Measurements from ENCODE around the gene EDIL3. TPM values are rescaled to one million over a fixed set of nuclear protein-coding genes. Genes with fewer than 3 reads are reported as not detected.

Gene EDIL3
- total RNA-seq, result 0.40 and 0.44 TPM in 2 replicates

GRCh38 chr5:84384604-84385575 lies at the start of gene EDIL3:
TSS of gene EDIL3 (minus strand) at chr5:84384880. CDS start at chr5:84384374, 506 bp downstream.
- DNase-seq (ENCODE audit: low read depth in 2 of 2), result peak; percentile 27 to 77

DNA sequence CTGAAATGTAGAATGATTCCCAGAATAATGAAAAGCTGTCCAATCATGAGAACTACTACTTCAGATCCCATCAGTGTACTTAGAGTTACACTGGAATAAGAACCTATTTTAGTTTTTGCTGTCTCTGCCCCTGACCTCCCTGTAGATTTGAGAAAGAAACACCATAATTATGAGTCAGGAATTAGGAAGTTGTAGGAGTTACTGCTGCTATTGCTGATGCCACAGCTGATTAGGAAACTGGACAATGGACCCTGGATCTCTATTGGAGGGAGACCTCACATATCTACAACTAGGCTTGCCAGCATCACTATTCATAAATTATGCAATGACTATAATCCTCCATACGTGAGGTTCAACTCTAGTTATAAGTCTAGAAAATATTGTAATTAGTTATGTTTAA lies 48.8 kb upstream of the EDIL3 start:
- DNase-seq (ENCODE audit: low read depth in 2 of 2), result peak in 1 of 2 donors; percentile 59

- peak in 1 of 2 donors; percentile 15 for DNase-seq (ENCODE audit: low read depth in 2 of 2)
Observed at GRCh38 chr5:84430863-84431663, 46.4 kb upstream of the EDIL3 start.

DNA sequence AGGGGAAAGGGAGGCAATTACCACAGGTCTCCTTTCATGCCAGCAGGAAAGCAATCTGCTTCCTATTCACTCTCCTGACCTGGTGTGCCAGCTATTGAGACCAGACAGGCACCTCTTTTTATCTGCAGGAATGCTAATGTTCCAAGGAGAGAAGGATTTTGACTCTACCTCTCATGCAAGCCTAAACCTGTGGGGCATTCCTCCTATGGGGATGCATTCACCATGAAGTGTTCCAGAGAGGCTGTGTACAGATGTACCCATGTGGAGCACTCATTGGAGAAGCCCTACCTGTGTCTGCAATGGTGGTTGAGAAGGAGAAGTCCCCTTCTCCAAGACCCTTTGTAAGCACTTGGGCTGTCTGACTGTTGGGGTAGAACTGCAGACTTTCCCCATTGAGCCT lies 45.4 kb upstream of the EDIL3 start:
- no peak for DNase-seq (ENCODE audit: low read depth in 2 of 2)

DNA sequence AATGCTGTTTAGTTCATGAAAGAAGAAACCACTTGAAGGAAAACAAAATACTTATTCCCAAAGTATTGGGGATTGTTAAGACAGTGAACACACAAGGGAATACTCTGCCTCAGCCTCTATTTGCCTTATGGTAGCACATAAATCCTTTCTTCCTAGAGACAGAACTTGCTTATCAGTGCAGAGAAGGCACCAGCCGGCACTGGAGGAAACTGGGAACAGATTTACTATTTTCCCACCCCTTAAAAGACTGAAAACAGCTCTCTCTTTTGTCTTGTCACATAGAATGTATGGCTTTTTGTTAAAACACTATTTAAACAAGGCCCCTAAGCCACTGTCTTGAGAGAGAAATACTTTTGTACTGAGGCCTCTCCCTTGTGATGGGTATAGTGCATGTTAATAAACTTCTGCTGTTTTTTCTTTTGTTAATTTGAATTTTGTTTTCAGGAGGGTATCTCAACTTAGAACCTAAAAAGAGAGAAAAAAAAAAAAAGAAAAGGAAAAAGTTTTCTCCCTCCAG lies 40.7 kb upstream of the EDIL3 start:
- no peak for DNase-seq (ENCODE audit: low read depth in 2 of 2)

- DNase-seq (ENCODE audit: low read depth in 2 of 2), result no peak
Observed at GRCh38 chr5:84419742-84420141, 35.1 kb upstream of the EDIL3 start.

DNA sequence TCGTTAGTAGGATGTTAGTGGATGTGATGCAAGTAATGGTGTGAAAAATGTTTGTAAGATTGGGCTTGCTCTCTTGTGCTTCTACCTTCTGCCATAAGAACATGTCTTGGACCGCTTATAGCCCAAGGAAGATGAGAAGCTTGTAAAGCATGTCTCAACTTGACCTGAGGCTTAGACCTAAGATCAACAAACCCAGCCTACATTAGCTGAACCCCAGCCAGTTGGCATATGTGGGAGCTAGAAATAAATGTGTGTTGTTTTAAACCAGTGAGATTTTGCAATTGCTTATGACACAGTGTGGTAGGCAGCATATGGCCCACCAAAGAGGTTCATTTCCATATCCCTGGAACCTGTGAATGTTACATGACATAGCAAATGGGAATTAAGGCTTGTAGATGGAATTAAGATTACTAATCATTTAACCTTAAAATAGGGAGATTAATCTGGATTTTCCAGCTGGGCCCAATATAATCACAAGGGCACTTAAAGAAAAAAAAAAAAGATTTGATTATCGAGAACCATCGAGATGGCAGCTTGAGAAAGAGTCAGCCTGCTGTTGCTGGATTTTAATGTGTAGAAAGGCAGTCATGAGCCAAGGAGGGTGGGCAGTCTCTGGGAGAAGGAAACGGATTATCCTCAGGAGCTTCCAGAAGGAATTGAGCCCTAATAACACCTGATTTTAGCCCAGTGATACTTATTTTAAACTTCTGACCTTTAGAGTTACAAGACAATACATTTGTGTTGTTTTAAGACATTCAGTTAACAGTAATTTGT lies 27.3 kb upstream of the EDIL3 start:
- no peak for DNase-seq (ENCODE audit: low read depth in 2 of 2)

GRCh38 chr5:84406111-84406510 lies 21.4 kb upstream of the EDIL3 start:
- no peak for DNase-seq (ENCODE audit: low read depth in 2 of 2)

DNA sequence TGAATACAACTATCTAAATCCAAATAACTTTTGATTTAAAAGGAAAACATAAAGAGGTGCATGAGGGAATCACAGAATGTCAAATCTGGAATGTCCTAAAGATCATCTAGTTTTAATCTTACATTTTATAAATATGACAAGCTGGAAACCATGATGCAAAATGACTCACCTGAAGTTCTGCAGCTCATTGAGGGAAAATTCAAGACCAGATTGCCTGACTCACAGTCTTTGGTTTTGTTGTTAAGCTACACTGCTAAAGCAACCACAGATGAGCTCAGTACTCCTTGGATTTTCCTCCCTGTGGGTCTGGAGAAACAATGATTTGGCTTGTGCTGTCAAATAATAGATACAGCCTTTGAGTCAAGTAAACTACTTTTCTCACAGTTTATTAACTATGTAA lies 19.1 kb upstream of the EDIL3 start:
- DNase-seq (ENCODE audit: low read depth in 2 of 2), result peak in 1 of 2 donors; percentile 90

GRCh38 chr5:84397385-84397784 lies 12.7 kb upstream of the EDIL3 start:
- DNase-seq (ENCODE audit: low read depth in 2 of 2), result no peak

DNA sequence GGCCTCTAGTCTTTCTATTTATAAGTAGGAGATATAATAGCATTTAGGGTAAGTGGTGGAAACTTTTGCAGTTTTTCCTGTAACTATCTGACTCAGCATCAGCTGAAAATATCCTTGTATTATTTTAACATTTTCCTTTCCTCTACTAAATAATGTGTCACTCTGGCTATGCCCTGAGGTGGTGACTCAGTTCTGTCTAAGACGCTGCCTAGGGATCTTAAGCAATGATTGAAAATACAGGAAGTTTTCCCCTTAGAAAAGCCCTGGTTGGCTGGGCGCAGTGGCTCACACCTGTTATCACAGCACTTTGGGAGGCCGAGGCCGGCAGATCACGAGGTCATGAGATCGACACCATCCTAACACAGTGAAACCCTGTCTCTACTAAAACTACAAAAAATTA lies 9.3 kb upstream of the EDIL3 start:
- peak in 1 of 2 donors; percentile 91 for DNase-seq (ENCODE audit: low read depth in 2 of 2)

GRCh38 chr5:84392836-84393235 lies 8.2 kb upstream of the EDIL3 start:
- no peak for DNase-seq (ENCODE audit: low read depth in 2 of 2)

- no peak for DNase-seq (ENCODE audit: low read depth in 2 of 2)
Observed at GRCh38 chr5:84385705-84386104, 1.0 kb upstream of the EDIL3 start.

GRCh38 chr5:84383816-84384603 lies 670 bp downstream of the EDIL3 start:
- peak in 1 of 2 donors; percentile 57 for DNase-seq (ENCODE audit: low read depth in 2 of 2)

DNA sequence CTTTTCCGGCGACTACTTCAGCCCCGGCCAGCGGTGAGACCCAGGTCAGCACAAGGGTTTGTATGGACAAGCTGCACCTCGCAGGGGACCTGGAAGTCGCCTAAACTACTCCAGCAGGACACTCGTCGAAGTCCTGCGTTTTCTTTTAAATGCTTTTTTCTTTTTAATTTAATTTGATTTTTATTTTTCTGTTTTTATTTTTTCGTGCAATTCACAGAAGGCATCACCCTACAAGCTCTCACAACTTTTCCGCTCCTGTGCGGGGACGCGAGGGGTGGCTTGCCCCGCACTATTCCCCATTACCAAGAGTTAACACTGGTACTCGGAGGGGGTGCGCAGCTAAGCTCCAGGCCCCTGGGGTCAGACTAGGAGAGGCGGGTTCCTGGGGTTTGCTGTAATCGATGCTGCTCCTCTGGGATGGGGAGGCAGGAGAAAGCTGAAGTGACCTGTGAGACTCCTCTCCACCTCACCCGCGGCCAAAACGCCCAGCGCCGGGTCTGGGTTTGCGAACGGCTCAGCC lies 1.3 kb downstream of the EDIL3 start:
- DNase-seq (ENCODE audit: low read depth in 2 of 2), result no peak

DNA sequence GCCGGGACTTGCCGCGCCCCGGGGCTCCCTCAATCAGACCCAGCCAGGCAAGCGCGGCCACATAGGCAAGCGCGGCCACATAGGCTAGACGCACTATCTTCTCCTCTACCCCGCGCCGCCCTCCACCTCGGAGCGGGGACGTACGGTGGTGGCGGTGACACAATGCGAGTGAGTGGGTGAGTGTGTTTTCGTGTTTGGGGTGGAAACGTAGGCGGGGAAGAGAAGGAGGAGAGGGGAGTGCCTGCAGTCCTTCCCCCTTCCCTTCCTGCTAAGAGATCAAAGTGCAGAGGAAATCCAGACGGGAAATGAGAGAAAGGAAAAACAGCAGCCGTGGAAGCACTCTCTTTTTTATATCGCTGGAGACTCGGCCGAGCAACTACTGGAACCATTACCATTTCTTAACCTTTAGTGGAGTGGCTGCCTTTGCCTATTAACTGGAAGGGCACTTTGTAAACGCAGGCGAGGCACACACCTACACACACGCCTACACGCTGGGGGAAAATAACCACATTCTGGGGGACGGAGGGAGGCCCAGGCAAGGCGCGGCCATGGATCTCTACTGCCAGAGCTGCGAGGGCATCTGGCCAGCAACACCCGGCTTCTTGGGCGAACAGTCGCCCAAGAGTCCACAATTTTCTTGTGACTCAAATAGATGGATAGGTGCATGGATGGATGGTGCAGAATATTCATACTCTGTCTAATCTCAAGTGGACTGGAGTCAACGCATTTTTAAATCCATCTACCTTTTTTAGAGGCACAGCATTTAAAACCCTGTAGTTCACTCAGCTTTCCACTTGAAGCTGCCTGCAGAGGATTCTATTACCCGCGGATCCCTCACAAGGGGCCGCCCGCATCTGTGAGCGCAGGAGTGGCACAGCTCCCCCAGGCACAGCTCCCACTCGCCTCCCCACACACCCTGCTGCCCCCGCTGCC lies 2.1 kb downstream of the EDIL3 start:
- DNase-seq (ENCODE audit: low read depth in 2 of 2), result peak in 1 of 2 donors; percentile 64

DNA sequence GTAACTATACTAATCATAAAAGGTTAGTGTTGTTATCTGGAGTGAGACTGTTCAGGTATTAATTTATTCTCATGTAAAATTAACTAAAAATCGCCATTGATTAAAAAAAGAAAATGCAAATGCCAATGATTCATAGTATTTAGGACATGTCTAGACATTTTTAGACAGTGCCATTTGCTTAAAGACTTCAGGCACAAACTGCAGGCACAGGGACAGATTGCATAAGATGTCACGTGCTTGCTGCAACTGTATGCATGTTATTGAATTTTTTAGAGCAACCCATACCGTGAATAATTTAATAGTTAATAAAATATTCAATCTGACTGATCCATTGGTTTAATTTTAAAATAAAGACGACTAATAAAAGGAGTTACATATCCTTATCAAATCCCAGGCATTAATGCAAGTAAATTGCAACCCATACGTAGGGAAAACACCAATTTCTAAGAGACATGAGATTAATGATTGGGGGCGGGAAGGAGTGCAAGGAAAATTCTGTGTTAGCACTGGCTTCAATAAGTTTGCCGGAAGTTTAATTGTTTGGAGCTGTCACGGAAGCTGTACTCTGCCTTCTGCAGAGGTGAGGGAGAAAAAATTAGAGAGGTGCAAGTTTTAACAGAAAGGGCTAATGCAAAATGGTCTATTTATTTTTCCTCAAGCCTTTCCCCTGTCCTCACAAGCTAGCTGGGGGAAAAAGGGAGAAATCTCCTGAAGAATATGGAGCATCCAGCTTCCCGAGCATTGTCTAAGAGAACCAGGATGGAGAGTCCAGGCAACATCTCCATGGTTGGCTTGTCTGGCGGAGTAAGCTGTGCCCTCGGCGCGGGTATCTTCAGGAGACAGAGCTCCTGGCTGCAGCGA lies 2.9 kb downstream of the EDIL3 start:
- DNase-seq (ENCODE audit: low read depth in 2 of 2), result peak in 1 of 2 donors; percentile 29

- DNase-seq (ENCODE audit: low read depth in 2 of 2), result peak in 1 of 2 donors; percentile 49
Observed at GRCh38 chr5:84379749-84380148, 4.9 kb downstream of the EDIL3 start.
